Activated CD4-positive, alpha-beta T cell treated with anti-CD3 and anti-CD28 coated beads, Interleukin-2, amount 50 U/mL, for 4 hours (primary cell): Measurements from ENCODE around the gene FAM89A.
A peak's percentile ranks its signal among the peaks of the same experiment; 100 is the strongest.
"Not testable (repeated sequence)": the region's sequence is repeated elsewhere in the genome, so short reads cannot be mapped to it uniquely, and the experiment has no call there.

Experiments
- DNase-seq, 2 experiments: peaks; one replicate each; pipeline ENCODE4 v3.0.0-alpha.2; 2020

Gene FAM89A

DNA sequence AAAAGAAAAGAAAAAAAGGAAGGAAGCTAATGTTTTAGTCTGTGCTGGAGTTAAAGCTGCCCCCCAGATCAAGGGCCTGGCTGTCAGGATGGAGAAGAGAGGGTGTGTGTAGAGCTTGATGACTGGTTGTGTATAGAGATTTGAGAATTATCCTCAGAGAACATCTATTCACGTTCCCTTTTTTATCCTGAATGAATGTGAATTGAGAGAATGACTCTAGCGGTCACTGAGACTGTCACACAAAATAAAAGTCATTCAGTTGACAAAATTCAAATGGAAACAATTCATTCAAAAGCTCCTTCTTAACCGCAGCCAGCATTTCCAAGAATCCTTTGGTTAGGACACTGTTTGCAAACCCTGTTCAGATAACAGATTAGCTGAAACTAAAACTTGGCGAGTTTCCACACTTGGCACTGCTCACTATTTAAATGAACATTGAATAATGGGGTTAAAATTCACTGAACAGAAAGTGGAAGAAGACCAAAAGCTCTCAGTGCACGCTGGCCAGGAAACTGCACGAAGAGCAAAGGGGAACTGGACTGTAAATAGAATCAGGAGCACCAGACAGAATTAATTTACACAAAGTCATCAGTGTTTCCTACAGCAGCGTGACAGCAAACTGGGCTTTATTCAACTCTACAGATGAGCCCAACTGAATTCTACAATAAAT is 13.6 kb upstream of the FAM89A start:
- DNase-seq: no peak

DNA sequence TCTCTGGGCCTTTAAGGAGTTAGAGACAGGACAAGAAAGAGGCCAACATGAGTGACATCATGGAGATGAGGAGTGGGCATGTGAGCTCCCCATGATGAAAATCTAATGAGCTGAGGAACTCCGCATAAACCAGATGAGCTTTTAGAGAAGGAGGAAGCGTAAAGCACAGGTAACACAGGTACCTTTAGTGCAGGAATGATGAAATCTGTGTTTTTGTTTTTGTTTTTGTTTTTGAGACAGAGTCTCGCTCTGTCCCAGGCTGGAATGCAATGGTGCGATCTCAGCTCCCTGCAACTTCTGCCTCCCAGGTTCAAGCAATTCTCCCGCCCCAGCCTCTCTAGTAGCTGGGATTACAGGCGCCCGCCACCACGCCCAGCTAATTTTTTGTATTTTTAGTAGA is 12.7 kb upstream of the FAM89A start:
- DNase-seq: no peak

DNA sequence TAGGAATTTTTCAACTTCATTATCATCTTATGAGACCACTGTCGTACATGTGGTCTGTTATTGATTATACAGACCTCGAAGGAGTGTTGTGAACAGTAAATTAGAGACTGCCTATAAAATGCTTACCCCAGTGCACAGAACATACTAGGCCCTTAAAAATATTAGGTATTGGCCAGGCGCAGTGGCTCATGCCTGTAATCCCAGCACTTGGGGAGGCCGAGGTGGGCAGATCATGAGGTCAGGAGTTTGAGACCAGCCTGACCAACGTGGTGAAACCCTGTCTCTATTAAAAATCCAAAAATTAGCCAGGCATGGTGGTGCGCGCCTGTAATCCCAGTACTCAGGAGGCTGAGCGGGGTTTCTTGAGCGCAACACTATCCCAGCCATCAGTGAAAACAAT is 10.9 kb upstream of the FAM89A start:
- DNase-seq: not testable (repeated sequence)

DNA sequence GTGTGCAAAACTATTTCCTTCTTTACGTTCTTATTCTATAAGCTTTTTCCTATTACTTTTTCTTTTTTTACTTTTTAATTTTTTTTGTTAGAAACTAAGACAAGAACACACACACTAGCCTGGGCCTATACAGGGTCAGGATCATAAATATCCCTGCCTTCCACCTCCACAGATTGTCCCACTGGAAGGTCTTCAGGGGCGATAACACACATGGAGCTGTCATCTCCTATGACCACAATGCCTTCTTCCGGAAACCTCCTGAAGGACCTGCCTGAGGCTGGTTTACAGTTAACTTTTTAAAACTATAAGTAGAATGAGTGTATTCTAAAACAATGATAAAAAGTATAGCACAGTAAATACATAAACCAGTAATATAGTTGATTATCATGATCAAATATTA is 10.3 kb upstream of the FAM89A start:
- no peak for DNase-seq

DNA sequence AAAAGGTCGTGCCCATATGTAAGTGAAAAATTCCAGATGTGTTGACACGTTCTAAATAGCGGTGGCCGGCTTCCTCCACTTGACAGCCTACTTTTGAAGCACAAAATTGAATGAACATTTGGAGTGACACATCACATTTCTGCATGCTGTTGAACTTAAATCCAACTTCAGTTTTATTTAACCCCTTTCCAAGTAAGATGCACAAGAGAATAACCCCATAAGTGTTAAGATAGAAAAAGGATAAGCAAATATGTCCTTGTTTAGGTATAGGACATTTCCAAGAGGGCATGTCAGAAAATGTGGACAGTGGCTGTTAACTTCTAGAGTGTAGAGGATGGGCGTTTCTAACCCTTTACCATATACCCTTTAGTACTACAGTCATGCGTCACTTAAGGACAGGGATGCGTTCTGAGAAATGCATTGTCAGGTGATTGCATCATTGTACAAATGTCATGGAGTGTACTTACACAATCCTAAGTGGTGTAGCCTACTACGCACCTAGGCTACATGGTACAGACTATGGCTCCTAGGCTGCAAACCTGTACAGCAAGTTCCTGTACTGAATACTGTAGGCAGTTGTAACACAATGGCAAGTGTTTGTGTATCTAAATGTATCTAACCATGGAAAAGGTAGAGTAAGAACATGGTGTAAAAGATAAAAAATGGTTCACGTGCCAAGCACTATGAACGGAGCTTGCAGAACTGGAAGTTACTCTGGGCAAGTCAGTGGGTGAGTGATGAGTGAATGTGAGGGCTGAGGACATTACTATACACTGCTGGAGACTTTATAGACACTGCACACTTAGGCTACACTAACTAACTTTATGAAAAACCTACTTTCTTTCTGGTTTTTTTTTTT is 9.3 kb upstream of the FAM89A start:
- no peak for DNase-seq

DNA sequence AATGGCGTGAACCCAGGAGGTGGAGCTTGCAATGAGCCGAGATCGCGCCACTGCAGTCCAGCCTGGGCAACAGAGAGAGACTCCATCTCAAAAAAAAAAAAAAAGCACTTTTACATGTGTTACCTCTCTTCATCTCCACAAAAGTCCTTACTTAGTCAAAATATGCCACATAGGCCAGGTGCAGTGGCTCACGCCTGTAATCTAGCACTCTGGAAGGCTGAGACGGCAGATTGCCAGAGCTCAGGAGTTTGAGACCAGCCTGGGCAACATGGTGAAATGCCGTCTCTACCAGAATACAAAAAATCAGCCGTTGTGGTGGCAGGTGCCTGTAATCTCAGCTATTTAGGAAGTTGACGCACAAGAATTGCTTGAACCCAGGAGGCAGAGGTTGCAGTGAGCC is 8.4 kb upstream of the FAM89A start:
- DNase-seq: not testable (repeated sequence)

DNA sequence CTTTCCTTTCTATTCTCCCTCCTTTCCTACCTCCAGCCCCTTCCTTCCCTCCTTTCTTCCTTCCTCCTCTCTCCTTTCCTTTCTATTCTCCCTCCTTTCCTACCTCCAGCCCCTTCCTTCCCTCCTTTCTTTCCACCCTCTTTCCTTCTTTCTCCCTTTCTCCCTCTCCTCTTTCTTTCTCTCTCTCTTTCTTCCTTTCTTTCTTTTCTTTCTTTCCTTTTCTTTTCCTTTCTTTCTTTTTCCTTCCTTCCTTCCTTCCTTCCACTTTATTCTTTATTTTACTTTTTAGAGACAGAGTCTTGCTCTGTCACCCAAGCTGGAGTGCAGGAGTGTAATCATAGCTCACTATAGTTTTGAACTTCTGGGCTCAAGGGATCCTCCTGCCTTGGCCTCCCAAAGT is 7.5 kb upstream of the FAM89A start:
- DNase-seq: not testable (repeated sequence)

DNA sequence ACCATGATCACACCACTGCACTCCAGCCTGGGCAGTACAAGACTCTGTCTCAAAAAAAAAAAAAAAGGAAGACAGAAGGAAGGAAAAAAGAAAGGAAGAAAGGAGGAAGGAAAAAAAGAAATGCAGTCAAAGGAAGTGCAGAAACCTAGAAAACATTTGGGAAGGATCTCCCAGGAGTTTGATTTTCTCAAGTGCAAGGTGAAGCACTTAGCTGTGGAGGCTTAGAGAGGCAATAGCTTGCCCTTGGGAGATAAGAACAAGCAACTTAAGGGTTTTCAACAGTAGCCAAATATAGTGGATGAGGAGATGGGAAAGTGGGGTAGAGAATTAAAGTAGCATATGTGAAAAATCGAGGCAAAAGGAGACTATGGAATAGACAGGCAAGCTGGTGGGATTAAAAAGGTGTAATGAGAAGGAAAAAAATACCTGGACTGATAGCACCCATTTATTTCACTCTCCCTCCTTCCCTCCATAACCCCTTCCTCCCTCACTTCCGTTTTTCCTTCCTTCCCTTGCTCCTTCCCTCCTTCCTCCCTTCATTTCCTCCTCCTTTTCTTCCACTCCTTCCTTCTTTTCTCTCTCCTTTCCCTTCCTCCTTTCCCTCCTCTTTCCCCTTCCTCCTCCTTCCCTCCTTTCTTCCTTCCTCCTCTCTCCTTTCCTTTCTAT is 6.8 kb upstream of the FAM89A start:
- no peak for DNase-seq

DNA sequence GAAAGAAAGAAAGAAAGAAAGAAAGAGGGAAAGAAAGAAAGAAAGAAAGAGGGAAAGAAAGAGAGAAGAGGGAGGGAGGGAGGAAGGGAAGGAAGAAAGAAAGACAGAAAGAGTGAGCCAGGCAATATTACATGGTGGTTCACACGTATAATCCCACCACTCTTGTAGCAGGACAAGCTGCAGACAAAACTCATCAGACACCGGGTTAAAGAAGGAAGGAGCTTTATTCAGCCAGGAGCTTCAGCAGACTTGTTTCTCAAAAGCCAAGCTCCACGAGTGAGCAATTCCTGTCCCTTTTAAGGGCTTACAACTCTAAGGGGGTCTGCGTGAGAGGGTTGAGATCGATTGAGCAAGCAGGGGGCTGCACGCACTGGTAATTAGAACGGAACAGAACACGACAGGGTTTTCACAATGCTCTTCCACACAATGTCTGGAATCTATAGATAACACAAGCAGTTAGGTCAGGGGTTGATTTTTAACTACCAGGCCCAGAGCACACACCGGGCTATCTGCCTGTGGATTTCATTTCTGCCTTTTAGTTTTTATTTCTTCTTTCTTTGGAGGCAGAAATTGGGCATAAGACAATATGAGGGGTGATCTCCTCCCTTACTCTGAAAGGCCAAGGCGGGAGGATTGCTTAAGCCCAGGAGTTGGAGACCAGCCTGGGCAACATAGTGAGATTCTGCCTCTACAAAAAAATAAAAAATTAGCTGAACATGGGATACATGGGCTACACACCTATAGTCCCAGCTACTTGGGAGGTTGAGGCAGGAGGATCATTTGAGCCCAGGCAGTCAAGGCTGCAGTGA is 6.1 kb upstream of the FAM89A start:
- not testable (repeated sequence) for DNase-seq

DNA sequence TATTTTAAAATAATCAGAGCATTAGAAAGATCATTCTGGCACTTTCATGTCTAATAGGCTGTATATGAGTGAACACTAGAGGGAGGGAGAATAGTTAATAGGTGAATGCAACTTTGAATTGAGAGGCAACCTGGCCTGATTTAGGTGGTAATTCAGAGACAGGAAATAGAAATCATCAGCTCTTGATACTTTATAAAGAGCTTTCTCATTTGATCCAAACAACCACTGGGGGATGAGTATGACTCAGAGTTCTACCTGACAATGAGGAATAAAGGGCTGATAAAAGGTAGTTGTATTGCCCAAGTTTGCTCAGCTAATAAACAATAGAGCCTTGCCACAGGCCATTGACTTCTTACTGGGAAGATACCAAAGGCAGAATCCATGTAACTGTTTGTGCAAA is 5.2 kb upstream of the FAM89A start:
- DNase-seq: no peak

DNA sequence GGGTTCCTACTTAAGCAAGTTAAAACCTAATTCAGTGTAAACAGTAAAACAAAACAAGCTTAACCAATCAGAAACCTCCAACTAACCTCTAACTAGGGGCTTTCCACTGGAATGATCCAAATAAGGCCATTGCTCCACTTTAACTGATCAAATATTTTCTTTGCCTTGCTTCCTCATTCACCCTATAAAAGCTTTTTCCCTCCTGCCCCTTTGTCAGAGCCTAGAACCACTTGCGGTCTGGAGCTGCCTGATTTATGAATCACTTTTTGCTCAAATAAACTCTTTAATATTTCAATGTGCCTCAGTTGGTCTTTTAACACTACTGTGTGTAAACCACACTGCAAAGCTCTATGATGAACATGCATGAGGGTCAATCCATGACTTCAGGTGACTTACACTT is 4.5 kb upstream of the FAM89A start:
- DNase-seq: no peak

DNA sequence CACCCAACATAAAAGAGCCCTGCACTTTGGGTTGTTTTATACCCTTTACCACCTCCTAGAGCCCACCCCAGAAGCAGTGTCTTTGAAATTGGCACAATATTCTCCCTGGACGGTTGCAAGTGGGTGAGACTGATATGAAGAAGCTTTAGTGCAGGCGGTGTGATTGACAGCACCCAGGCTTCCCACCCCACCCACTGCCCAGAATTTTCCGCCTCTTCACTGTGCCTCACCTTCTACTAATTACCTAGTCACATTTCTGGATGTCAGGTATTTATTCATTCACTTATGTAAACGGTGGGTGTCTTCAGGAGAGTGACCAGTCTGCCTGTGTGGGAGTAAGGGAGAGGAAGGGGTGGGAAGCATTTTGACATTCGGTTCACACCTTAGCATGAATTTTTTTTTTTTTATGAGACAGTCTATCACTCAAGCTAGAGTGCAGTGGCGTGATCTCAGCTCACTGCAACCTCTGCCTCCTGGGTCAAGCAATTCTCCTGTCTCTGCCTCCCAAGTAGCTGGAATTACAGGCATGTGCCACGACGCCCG is 1.7 kb upstream of the FAM89A start:
- no peak for DNase-seq

DNA sequence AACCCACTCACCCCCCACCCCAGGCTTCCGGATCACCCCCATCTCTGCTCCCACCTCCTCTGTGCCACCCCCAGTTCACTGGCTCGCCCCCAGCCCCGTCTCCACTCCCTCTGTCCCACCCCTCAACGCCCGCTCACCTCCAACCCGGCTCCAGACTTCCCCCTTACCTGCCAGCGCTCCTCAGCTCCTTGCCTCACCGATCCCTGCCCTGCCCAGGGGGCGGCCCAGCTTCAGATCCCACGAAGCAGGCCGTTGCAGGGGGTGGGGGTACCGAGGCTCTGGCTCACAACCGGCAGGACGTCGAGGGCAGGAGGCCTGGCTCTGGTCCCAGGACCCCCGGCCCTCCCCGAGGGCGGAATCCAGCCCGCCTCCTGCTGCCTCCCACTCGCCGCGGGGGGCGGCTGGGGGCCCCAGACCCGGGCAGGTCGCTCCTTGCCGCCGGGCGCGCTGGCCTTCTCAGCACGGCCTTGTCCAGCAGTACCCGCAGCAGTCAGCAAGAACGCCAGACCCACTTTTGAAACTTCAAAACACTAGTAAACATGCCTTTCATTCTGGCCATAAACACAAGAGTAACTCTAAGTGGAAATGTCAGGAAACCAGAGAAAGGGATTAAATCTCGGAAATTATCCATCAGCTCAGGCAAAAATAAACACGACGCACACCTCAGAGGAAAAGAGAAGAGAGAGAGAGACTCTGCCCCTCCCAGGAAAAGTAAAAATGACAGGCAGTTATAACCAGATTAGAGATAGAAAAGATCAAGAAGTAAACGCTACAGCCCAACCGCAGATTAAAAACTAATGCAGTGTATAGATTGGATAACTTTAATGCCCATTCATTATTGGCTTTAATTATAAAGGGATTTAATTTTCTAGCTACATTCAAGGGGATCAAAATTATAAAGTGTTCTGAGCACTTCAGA is 1.0 kb upstream of the FAM89A start:
- no peak for DNase-seq

DNA sequence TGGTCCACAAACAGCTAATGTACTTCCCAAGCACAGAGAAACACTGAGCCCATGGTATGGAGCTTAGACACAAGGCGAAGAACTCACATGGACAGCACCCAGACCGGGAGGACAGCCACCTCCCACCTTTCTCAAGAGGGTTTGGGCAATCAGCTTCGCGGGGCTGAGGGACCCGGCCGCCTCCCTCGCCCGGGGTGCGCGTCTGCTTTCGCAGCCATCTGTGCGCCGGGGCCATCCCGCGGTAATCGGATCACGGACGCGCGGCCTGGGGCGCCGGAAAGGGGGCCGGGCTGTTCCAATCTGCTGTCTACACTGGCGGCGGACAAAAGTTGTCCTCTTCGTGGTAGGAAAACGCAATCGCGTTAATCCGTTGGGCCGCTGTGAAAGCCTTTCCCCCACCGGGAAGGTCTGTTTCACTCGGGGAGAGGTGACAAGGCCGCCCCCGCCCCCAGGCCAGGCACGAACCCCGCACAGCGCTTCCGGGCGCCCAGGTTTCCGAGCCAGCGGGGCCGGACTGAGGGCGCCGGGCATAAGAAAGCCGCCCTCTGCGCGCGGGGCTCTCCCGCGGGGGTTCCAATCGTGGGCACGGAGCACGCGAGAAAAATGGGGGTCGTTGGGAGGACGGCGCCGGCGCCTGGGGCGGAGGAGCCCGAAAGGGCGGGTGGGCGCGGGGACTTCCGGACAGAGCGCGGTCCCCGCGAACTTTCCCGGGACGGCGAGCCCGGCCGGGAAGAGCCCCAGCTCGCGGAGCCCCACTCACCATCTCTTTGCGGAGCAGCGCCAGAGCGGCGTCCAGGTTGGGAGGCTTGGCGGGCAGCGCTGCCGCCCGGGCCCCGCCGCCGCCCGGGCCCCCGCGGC is 664 bp downstream of the FAM89A start:
- DNase-seq: peak; percentile 24 to 38

DNA sequence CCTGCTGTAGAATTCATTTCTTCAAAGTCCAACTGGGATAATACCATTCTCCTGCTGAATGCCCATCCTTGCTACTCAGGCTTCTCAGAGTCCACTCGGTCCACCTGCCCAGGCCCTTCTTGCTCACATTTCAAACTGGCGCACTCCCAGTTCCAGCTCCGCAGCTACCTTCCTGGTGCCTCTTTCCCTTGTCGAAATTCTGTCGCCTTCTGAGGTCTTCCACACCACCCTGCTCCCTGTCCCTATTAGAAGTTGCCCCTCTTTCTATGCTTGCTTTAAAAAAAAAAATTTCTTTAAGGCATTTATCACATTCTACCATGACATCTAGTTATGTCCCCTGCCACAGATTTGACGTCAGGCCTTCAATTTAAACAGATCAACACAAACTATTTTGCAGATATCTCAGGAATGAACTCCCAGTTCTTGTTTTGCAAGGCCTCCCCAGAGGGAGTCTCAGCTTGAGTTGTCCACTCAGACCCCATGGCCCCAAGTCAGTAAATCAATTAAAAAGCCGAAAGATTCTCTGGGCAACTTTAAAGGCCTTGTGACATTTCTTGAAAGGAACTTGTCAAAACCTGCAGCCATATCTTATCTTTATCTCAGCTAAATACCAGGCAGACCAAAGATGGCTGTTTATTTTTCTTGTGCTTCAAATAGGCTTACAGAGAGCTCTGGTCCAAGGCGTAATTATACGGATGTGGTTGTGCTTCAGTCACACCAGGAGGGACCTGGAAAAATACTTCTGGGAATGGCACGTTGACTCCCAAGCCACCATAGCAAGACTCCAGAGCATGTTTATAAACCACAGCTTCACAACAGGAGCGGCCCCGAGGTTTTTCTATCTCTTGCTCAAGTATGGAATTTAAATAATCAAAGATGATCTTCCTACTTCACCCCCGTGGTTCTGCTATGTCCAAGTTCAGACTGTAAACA is 2.2 kb downstream of the FAM89A start:
- DNase-seq: no peak

DNA sequence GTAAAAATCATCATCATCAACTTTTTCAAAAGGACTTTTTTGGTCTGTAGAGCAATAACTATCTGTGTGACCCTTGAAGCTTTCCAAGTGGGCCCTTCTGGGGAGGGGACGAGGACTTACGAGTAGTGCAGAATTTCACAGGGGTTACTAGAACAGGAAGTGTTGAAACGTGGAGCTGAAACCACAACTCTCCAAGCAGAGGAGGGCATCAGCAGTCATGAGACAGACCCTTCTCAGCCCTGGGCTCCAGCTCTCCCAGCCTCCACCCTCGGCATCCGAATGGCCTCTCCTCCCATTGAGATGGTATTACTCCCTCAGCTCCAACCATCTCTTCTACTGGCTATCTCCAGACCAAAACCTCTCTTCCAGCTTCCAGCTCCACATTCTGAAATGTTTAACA is 3.6 kb downstream of the FAM89A start:
- DNase-seq: no peak

DNA sequence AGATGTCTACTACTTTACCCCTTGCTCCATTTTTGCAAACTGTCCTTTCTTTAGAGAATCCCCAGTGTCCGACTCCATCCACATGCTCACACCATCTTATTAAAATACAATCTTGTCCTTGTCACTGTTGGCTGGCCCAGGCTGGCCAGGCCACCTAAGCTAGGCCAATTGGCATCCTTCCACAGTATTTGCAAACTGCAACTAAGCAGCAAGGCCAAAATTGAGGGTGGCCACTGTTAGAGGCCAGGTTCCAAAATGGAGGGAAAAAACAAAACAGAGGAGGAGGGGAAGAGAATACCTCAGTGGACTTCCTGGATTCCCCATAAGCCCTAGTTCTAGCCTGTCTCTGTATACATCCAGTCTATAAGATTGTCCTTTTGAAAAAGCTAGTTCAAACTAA is 4.3 kb downstream of the FAM89A start:
- no peak for DNase-seq

DNA sequence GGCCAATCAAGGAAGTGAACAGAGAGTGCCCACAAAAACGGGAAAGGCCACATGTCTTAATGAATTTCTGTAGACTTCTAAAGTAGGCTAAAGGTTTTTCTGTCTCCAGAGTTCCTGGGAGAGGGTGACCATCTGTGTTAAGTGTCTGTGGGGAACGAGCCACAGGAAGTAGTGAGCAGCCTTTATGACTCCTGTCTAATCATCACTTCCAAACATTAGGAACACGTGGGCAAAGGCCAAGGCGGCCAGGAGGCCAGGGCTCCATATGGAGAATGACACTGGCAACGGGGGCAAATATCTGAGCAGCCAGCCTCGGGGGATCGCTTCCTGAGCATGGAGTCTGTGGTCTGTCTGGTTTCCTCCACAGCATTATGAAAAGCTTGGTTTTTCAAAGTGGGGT is 7.1 kb downstream of the FAM89A start:
- DNase-seq: no peak

DNA sequence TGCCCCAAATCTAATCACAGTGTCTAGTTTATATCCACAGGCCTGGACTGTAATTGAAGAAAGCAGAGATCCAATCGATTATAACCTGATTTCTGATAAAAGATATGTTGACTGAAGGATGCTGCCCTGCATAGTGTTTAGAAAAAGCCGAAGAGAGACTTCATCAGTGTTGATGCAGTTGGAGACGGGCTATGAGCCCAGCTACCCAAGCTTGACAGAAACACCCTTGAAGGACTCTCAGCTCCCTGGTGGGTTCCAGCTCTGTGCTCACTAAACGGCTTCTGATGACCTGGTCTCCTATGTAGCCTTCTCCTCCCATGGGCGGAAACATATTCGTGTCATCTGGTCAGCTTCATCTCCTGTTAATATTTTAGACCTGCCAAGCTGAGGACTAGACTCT is 10.2 kb downstream of the FAM89A start:
- DNase-seq: no peak

DNA sequence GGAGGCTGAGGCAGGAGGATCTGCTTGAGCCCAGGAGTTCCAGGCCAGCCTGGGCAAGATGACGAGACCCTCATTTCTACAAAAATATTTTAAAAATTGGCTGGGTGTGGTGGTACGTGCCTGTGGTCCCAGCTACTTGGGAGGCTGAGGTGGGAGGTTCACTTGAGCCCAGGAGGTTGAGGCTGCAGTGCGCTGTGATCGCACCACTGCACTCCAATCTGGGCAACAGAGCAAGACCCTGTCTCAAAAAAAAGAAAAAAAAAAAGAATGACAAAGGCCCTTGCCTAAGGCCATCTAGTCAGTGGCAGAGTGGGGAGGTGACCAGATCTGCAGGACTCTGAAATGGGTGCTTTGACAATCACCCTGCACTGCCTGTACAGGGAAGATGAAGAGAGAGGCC is 10.8 kb downstream of the FAM89A start:
- DNase-seq: not testable (repeated sequence)
